HepG2 (cell line): ENCODE measurements around the gene MSI2. TPM values are rescaled to one million over a fixed set of nuclear protein-coding genes. Genes with fewer than 3 reads are reported as not detected.

Experiments used
- ARNTL ChIP-seq: sonication (generic); formaldehyde crosslinking; IDR thresholded peaks from 2 replicates; pipeline ENCODE4 v1.4.0; 2020; ENCODE audit warnings: mild to moderate bottlenecking, missing genetic modification reagents
- CHD2 ChIP-seq: IDR thresholded peaks from 2 replicates; pipeline ENCODE4 v1.6.1; 2011; ENCODE audit warnings: low read depth, low read length, improper control_type of control experiment
- NFE2L1 ChIP-seq: sonication (generic); formaldehyde crosslinking; IDR thresholded peaks from 2 replicates; pipeline ENCODE4 v1.4.0; 2020; ENCODE audit warnings: missing genetic modification reagents, mild to moderate bottlenecking, borderline replicate concordance
- NFKBIZ ChIP-seq: IDR thresholded peaks from 2 replicates; pipeline ENCODE4 v1.6.1; 2018; ENCODE audit warnings: missing genetic modification reagents, missing compliant biosample characterization
- PTBP1 ChIP-seq: fragments of 200-400 bp; formaldehyde crosslinking; IDR thresholded peaks from 2 replicates; pipeline ENCODE4 v1.6.1; 2018; ENCODE audit warnings: low read length, low read depth; ENCODE audit not compliant: poor library complexity, severe bottlenecking
- TBX2 ChIP-seq: sonication (generic); formaldehyde crosslinking; IDR thresholded peaks from 2 replicates; pipeline ENCODE4 v1.5.0; 2020; ENCODE audit warnings: missing genetic modification reagents, mild to moderate bottlenecking, borderline replicate concordance
- ZBTB38 ChIP-seq: sonication (generic); formaldehyde crosslinking; IDR thresholded peaks from 2 replicates; pipeline ENCODE4 v1.5.1; 2020; ENCODE audit warnings: mild to moderate bottlenecking, missing genetic modification reagents
- ZNF12 ChIP-seq: sonication (generic); formaldehyde crosslinking; IDR thresholded peaks from 2 replicates; pipeline ENCODE4 v1.5.0; 2020; ENCODE audit warnings: missing genetic modification reagents
- polyA plus RNA-seq, 8 experiments: library from polyadenylated mRNA; depleted of rRNA in 3 of 8; stranded (reverse) in 7 of 8; unstranded in 1 of 8; fragments of >200 nt; fragmentation: Illumina TruSeq in 4 of 8; extraction: Trizol in 4 of 8; gene quantifications; 2 replicates each; pipeline versions ENCODE4 v1.2.1 to v1.2.3, GENCODE V29; 2011 to 2016; ENCODE audit warnings: low read depth in 4 of 8, missing spikeins in 1 of 8, mixed read lengths in 1 of 8; ENCODE audit not compliant: insufficient read depth in 1 of 8
- total RNA-seq, 5 experiments: library from RNA; depleted of rRNA; stranded (reverse); fragments of >200 nt; fragmentation: Illumina TruSeq; extraction: Trizol; gene quantifications; 2 replicates each; pipeline ENCODE4 v1.2.3, GENCODE V29; 2016; ENCODE audit warnings: low read depth in 1 of 5
- TF ChIP-seq, protein P1 (sequence below): IDR thresholded peaks from 2 replicates; pipeline ENCODE4 v1.6.1; 2016
- TF ChIP-seq, protein P2 (sequence below): sonication (generic); formaldehyde crosslinking; conservative IDR thresholded peaks from 2 replicates; pipeline ENCODE4 v1.4.0; 2020; ENCODE audit warnings: missing genetic modification reagents
- TF ChIP-seq, protein P3 (sequence below): IDR thresholded peaks from 2 replicates; pipeline ENCODE4 v1.6.1; 2016; ENCODE audit warnings: mild to moderate bottlenecking
- TF ChIP-seq, protein P4 (sequence below): IDR thresholded peaks from 2 replicates; pipeline ENCODE4 v1.6.1; 2016; ENCODE audit warnings: missing compliant biosample characterization, missing genetic modification reagents, borderline replicate concordance
- TF ChIP-seq, protein P5 (sequence below): sonication (generic); formaldehyde crosslinking; IDR thresholded peaks from 2 replicates; pipeline ENCODE4 v1.4.0; 2020; ENCODE audit warnings: missing genetic modification reagents, borderline replicate concordance
- TF ChIP-seq, protein P6 (sequence below): sonication (generic); formaldehyde crosslinking; IDR thresholded peaks from 2 replicates; pipeline ENCODE4 v1.5.0; 2020; ENCODE audit warnings: missing genetic modification reagents, mild to moderate bottlenecking, borderline replicate concordance
- TF ChIP-seq, protein P7 (sequence below): sonication (generic); formaldehyde crosslinking; IDR thresholded peaks from 2 replicates; pipeline ENCODE4 v1.5.0; 2020; ENCODE audit warnings: missing genetic modification reagents

The MSI2 gene
- total and polyA plus RNA-seq, 2 of the 13 experiments (the other 11 are each of a cell fraction or from before 2014, with no cell fraction given): 77.5 to 78.4 TPM

DNA sequence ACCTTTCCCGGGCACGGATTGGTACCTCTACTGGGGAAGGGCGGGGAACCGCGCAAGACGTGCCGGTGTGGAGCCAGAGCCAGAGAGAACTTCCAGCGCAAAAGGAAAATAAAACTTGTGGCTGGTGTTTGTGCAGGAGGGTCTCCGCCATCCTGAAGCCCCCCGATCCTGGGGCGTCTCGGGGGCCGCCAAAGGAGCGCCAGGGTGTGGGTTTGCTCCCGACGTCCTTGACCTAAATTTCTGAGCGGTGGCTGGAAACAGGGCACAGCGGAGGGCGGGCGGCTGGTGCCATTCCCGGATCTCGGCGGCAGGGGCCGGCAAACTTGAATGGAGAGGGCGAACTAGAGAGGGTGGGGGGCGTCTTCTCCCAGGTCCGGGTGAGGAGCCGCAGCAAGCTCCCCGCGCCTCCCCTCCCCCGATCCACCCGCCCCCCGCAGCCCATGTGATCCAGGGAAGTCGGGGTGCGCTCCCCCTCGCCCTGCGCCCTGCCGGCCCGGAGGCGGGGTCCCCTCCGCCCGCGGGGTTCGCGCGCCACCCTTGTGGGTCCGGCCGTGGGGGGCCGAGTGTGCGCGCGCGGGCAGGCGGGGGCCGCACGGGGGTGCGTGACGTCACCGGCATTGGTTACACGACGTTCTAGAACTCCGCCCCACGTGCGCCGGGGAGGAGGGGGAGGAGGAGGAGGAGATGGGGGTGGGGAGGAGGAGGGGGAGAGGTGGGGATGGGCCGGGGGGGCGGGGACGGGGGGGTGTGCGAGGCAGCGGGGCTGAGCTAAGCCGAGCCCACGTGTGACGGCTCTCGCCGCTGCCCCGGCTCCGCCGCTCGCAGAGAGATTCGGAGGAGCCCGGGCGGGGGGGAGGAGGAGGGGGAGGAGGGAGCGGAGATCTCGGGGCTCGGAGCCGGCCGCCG is at the start of gene MSI2 (continued):
- TF ChIP-seq, protein P1, sequence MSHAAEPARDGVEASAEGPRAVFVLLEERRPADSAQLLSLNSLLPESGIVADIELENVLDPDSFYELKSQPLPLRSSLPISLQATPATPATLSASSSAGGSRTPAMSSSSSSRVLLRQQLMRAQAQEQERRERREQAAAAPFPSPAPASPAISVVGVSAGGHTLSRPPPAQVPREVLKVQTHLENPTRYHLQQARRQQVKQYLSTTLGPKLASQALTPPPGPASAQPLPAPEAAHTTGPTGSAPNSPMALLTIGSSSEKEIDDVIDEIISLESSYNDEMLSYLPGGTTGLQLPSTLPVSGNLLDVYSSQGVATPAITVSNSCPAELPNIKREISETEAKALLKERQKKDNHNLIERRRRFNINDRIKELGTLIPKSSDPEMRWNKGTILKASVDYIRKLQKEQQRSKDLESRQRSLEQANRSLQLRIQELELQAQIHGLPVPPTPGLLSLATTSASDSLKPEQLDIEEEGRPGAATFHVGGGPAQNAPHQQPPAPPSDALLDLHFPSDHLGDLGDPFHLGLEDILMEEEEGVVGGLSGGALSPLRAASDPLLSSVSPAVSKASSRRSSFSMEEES (CRISPR knock-in tag): no peak
- TF ChIP-seq, protein P2, sequence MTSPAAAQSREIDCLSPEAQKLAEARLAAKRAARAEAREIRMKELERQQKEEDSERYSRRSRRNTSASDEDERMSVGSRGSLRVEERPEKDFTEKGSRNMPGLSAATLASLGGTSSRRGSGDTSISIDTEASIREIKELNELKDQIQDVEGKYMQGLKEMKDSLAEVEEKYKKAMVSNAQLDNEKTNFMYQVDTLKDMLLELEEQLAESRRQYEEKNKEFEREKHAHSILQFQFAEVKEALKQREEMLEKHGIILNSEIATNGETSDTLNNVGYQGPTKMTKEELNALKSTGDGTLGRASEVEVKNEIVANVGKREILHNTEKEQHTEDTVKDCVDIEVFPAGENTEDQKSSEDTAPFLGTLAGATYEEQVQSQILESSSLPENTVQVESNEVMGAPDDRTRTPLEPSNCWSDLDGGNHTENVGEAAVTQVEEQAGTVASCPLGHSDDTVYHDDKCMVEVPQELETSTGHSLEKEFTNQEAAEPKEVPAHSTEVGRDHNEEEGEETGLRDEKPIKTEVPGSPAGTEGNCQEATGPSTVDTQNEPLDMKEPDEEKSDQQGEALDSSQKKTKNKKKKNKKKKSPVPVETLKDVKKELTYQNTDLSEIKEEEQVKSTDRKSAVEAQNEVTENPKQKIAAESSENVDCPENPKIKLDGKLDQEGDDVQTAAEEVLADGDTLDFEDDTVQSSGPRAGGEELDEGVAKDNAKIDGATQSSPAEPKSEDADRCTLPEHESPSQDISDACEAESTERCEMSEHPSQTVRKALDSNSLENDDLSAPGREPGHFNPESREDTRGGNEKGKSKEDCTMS (CRISPR knock-in tag): no peak
- TF ChIP-seq NFKBIZ (CRISPR knock-in tag) (no peak), CHD2 (no peak), NFE2L1 (CRISPR knock-in tag) (no peak), PTBP1 (no peak), ZBTB38 (CRISPR knock-in tag) (no peak), TBX2 (CRISPR knock-in tag) (0 out of 2 replicates have a peak, but pooled peaks have one; percentile 10), ARNTL (CRISPR knock-in tag) (peak; percentile 14; the same call in 1 of the 2 replicates), ZNF12 (CRISPR knock-in tag) (no peak)
- TF ChIP-seq, protein P3, sequence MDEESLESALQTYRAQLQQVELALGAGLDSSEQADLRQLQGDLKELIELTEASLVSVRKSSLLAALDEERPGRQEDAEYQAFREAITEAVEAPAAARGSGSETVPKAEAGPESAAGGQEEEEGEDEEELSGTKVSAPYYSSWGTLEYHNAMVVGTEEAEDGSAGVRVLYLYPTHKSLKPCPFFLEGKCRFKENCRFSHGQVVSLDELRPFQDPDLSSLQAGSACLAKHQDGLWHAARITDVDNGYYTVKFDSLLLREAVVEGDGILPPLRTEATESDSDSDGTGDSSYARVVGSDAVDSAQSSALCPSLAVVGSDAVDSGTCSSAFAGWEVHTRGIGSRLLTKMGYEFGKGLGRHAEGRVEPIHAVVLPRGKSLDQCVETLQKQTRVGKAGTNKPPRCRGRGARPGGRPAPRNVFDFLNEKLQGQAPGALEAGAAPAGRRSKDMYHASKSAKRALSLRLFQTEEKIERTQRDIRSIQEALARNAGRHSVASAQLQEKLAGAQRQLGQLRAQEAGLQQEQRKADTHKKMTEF (CRISPR knock-in tag): peak; percentile 19; the same call in 1 of the 2 replicates
- TF ChIP-seq, protein P4, sequence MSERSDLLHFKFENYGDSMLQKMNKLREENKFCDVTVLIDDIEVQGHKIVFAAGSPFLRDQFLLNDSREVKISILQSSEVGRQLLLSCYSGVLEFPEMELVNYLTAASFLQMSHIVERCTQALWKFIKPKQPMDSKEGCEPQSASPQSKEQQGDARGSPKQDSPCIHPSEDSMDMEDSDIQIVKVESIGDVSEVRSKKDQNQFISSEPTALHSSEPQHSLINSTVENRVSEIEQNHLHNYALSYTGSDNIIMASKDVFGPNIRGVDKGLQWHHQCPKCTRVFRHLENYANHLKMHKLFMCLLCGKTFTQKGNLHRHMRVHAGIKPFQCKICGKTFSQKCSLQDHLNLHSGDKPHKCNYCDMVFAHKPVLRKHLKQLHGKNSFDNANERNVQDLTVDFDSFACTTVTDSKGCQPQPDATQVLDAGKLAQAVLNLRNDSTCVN (CRISPR knock-in tag): no peak
- TF ChIP-seq, protein P5, sequence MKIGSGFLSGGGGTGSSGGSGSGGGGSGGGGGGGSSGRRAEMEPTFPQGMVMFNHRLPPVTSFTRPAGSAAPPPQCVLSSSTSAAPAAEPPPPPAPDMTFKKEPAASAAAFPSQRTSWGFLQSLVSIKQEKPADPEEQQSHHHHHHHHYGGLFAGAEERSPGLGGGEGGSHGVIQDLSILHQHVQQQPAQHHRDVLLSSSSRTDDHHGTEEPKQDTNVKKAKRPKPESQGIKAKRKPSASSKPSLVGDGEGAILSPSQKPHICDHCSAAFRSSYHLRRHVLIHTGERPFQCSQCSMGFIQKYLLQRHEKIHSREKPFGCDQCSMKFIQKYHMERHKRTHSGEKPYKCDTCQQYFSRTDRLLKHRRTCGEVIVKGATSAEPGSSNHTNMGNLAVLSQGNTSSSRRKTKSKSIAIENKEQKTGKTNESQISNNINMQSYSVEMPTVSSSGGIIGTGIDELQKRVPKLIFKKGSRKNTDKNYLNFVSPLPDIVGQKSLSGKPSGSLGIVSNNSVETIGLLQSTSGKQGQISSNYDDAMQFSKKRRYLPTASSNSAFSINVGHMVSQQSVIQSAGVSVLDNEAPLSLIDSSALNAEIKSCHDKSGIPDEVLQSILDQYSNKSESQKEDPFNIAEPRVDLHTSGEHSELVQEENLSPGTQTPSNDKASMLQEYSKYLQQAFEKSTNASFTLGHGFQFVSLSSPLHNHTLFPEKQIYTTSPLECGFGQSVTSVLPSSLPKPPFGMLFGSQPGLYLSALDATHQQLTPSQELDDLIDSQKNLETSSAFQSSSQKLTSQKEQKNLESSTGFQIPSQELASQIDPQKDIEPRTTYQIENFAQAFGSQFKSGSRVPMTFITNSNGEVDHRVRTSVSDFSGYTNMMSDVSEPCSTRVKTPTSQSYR (CRISPR knock-in tag): peak; percentile 48; the same call in 1 of the 2 replicates
- TF ChIP-seq, protein P6, sequence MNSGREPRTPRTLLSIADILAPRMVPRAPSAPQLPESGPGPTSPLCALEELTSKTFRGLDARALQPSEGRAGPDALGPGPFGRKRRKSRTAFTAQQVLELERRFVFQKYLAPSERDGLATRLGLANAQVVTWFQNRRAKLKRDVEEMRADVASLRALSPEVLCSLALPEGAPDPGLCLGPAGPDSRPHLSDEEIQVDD (CRISPR knock-in tag): no peak
- TF ChIP-seq, protein P7, sequence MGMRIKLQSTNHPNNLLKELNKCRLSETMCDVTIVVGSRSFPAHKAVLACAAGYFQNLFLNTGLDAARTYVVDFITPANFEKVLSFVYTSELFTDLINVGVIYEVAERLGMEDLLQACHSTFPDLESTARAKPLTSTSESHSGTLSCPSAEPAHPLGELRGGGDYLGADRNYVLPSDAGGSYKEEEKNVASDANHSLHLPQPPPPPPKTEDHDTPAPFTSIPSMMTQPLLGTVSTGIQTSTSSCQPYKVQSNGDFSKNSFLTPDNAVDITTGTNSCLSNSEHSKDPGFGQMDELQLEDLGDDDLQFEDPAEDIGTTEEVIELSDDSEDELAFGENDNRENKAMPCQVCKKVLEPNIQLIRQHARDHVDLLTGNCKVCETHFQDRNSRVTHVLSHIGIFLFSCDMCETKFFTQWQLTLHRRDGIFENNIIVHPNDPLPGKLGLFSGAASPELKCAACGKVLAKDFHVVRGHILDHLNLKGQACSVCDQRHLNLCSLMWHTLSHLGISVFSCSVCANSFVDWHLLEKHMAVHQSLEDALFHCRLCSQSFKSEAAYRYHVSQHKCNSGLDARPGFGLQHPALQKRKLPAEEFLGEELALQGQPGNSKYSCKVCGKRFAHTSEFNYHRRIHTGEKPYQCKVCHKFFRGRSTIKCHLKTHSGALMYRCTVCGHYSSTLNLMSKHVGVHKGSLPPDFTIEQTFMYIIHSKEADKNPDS (CRISPR knock-in tag): no peak
